Measurements from ENCODE around the gene BMPR1A. TPM values are rescaled to one million over a fixed set of nuclear protein-coding genes. Genes with fewer than 3 reads are reported as not detected.
A peak's percentile ranks its signal among the peaks of the same experiment; 100 is the strongest.

BMPR1A gene
- total RNA-seq, 8 experiments from 2014 or later = 15.8 to 44.1 (median 27.9) TPM

DNA sequence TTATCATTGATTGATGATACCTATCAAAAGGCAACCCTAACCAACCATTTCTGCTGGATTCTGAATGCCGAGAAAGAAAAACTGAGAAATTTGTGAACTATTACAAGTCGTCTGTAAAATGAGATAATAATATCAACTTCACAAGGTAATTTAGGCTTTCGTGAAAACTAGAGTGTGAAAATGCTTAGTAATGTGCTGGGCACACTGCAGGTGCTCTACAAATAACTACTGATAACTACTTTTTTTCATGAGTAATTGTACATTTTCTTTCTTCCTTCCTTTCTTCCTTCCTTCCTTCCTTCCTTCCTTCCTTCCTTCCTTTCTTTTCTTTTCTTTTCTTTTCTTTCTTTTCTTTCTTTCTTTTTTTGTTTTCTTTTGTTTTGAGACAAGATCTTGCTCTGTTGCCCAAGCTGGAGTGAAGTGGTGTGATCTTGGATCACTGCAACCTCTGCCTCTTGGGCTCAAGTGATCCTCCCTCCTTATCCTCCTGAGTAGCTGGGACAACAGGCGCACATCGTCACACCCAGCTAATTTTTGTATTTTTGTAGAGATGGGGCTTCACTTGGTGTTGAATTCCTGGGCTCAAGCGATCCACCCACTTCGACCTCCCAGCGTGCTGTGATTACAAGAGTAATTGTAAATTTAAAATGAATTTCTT, 42.9 kb downstream of the BMPR1A start:
- in situ Hi-C loops (cut with MboI; ENCODE audit: low pct_unique_long_range_greater_than_20kb in 2 of 9, low sequenced_read_pairs in 9 of 9, unreplicated experiment in 9 of 9) = no loop called here
- Histone ChIP-seq H3K4me1 (replicated peaks in 1 of 2) (peaks cover 0 to 7% of the 10 kb centered on the region in 2 donors), H3K27ac (no peak overlapping the region), H3K4me3 (no peak overlapping the region)
- WGBS, 10 experiments = 37 to 82% (median 68%) methylated on average over 1 to 8 of the region's 8 CpGs; no CpG with 5 or more reads in 1 of the 10 experiments
- ATAC-seq (replicated peaks in 6 of 8) = no peak

- Histone ChIP-seq H3K4me3 (no peak overlapping the region), H3K27ac (no peak overlapping the region), H3K4me1 (replicated peaks in 1 of 2) (peaks cover 0 to 7% of the 10 kb centered on the region in 2 donors)
- ATAC-seq (replicated peaks in 6 of 8) = no peak
- WGBS, 10 experiments = 80 to 100% (median 90%) methylated on average over 1 to 3 of the region's 5 CpGs; no CpG with 5 or more reads in 3 of the 10 experiments
- in situ Hi-C loops (cut with MboI; ENCODE audit: low pct_unique_long_range_greater_than_20kb in 2 of 9, low sequenced_read_pairs in 9 of 9, unreplicated experiment in 9 of 9) = no loop called here
Measured at GRCh38 chr10:86801995-86802394, 45.6 kb downstream of the BMPR1A start.

- in situ Hi-C loops (cut with MboI; ENCODE audit: low pct_unique_long_range_greater_than_20kb in 2 of 9, low sequenced_read_pairs in 9 of 9, unreplicated experiment in 9 of 9) = no loop called here
- Histone ChIP-seq H3K27ac (no peak overlapping the region), H3K4me1 (replicated peaks in 1 of 2) (peaks cover 0 to 7% of the 10 kb centered on the region in 2 donors), H3K4me3 (no peak overlapping the region)
- ATAC-seq (replicated peaks in 6 of 8) = no peak
- WGBS, 10 experiments = 60 to 100% (median 85%) methylated on average over 2 to 6 of the region's 6 CpGs
Measured at GRCh38 chr10:86802473-86803108, 46.2 kb downstream of the BMPR1A start.

DNA sequence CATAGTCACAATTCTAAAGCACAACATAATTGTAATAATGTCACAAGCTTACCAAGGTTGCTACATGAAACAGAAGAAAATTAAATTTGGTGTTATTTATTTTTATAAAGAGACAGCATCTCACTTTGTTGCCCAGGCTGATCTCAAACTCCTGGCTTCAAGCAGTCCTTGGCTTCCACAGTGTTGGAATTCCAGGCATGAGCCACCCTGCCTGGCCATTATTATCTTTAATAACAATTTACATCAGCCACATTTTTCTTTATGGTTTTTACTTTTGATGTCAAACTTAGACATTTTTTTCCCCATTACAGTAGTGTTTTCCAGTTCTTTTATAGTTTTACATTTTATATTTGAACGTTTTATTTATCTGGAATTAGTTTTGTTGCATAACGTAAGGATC, 46.7 kb downstream of the BMPR1A start:
- ATAC-seq (replicated peaks in 6 of 8) = no peak
- in situ Hi-C loops (cut with MboI; ENCODE audit: low pct_unique_long_range_greater_than_20kb in 2 of 9, low sequenced_read_pairs in 9 of 9, unreplicated experiment in 9 of 9) = no loop called here
- Histone ChIP-seq H3K4me1 (replicated peaks in 1 of 2) (peaks cover 0 to 7% of the 10 kb centered on the region in 2 donors), H3K27ac (no peak overlapping the region), H3K4me3 (no peak overlapping the region)
- WGBS, 10 experiments = 0 to 100% (median 88%) methylated on average over 1 to 2 of the region's 2 CpGs

- in situ Hi-C loops (cut with MboI; ENCODE audit: low pct_unique_long_range_greater_than_20kb in 2 of 9, low sequenced_read_pairs in 9 of 9, unreplicated experiment in 9 of 9) = no loop called here
- H3K4me1 ChIP-seq (replicated peaks in 1 of 2) = no peaks in the 10 kb centered on the region
- peak in 1 of 8 experiments; percentile 43 for ATAC-seq (replicated peaks in 6 of 8)
- H3K4me3 ChIP-seq = no peak overlapping the region
- WGBS, 10 experiments = 50 to 100% (median 95%) methylated on average over 1 to 3 of the region's 3 CpGs
- no peak overlapping the region for H3K27ac ChIP-seq
Measured at GRCh38 chr10:86804805-86805204, 48.4 kb downstream of the BMPR1A start.

- in situ Hi-C loops (cut with MboI; ENCODE audit: low pct_unique_long_range_greater_than_20kb in 2 of 9, low sequenced_read_pairs in 9 of 9, unreplicated experiment in 9 of 9) = no loop called here
- ATAC-seq (replicated peaks in 6 of 8) = no peak
- no peak overlapping the region for H3K27ac ChIP-seq
- no peaks in the 10 kb centered on the region for H3K4me1 ChIP-seq (replicated peaks in 1 of 2)
- no peak overlapping the region for H3K4me3 ChIP-seq
- WGBS, 10 experiments = 30 to 100% (median 85%) methylated on average over 2 to 4 of the region's 4 CpGs; no CpG with 5 or more reads in 2 of the 10 experiments
Measured at GRCh38 chr10:86813101-86813500, 56.7 kb downstream of the BMPR1A start.

DNA sequence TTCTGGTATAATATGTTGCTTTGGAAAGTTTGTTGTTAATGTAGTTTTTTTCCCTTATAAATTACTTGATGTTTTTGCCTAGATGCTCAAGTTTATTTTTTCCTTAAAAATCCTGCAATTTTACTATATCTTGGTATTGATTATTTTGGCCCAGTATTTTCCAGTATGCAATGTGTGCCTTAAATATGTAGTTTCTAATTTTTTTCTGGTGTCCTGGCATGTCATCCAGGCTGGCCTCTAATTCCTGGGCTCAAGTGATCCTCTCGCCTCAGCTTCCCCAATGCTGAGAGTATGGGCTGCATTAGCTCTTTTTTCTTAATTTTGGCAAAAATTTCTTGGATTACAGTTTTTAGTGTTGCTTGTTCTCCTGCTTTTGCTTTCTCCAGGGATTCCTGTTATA, 57.6 kb downstream of the BMPR1A start:
- Histone ChIP-seq H3K4me1 (replicated peaks in 1 of 2) (no peaks in the 10 kb centered on the region), H3K4me3 (no peak overlapping the region), H3K27ac (no peak overlapping the region)
- 64 to 100% (median 100%) methylated on average over 1 of the region's 1 CpG for WGBS, 10 experiments
- in situ Hi-C loops (cut with MboI; ENCODE audit: low pct_unique_long_range_greater_than_20kb in 2 of 9, low sequenced_read_pairs in 9 of 9, unreplicated experiment in 9 of 9) = no loop called here
- ATAC-seq (replicated peaks in 6 of 8) = no peak

DNA sequence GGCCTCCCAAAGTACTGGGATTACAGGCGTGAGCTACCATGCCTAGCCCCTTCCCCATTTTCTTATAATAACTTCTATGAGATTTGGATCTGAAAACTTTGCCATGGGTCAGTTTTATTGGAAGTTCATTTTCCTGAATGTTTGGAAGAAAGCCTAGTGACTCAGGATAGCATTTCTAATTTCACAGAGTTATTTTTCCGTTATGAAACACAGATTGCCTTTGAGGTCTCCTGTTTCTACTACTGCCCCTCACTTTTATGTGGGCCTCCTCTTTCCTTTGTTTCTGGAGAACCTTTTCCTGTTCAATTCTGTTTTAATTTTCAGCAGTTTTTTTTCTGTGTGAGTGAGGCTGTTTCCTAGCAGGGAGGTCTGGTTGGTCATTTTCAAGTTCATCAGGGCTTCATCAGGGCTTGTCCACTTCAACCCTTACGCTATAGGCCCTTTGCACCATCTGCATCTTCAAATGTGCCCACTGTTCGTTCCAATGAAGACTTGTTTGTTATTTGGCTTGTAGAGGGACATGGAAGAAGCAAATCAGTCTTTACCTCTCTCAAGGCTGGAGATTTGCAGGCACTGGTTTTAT, 58.7 kb downstream of the BMPR1A start:
- in situ Hi-C loops (cut with MboI; ENCODE audit: low pct_unique_long_range_greater_than_20kb in 2 of 9, low sequenced_read_pairs in 9 of 9, unreplicated experiment in 9 of 9) = no loop called here
- WGBS, 10 experiments = 44 to 100% (median 85%) methylated on average over 1 to 3 of the region's 4 CpGs
- no peak overlapping the region for H3K27ac ChIP-seq
- no peaks in the 10 kb centered on the region for H3K4me1 ChIP-seq (replicated peaks in 1 of 2)
- no peak overlapping the region for H3K4me3 ChIP-seq
- no peak for ATAC-seq (replicated peaks in 6 of 8)

- H3K27ac ChIP-seq = no peak overlapping the region
- ATAC-seq (replicated peaks in 6 of 8) = no peak
- H3K4me3 ChIP-seq = no peak overlapping the region
- WGBS, 10 experiments = 60 to 100% (median 90%) methylated on average over 1 to 5 of the region's 5 CpGs; no CpG with 5 or more reads in 3 of the 10 experiments
- in situ Hi-C loops (cut with MboI; ENCODE audit: low pct_unique_long_range_greater_than_20kb in 2 of 9, low sequenced_read_pairs in 9 of 9, unreplicated experiment in 9 of 9) = no loop called here
- H3K4me1 ChIP-seq (replicated peaks in 1 of 2) = no peaks in the 10 kb centered on the region
Measured at GRCh38 chr10:86815640-86816039, 59.2 kb downstream of the BMPR1A start.

GRCh38 chr10:86817246-86817645, 60.8 kb downstream of the BMPR1A start:
- Histone ChIP-seq H3K4me3 (no peak overlapping the region), H3K4me1 (replicated peaks in 1 of 2) (no peaks in the 10 kb centered on the region), H3K27ac (no peak overlapping the region)
- in situ Hi-C loops (cut with MboI; ENCODE audit: low pct_unique_long_range_greater_than_20kb in 2 of 9, low sequenced_read_pairs in 9 of 9, unreplicated experiment in 9 of 9) = no loop called here
- peak in 1 of 8 experiments; percentile 47 for ATAC-seq (replicated peaks in 6 of 8)
- 25 to 100% (median 83%) methylated on average over 1 to 2 of the region's 2 CpGs; no CpG with 5 or more reads in 2 of the 10 experiments for WGBS, 10 experiments

- in situ Hi-C loops (cut with MboI; ENCODE audit: low pct_unique_long_range_greater_than_20kb in 2 of 9, low sequenced_read_pairs in 9 of 9, unreplicated experiment in 9 of 9) = no loop called here
- Histone ChIP-seq H3K4me3 (no peak overlapping the region), H3K4me1 (replicated peaks in 1 of 2) (peaks cover 0 to 3% of the 10 kb centered on the region in 2 donors), H3K27ac (no peak overlapping the region)
- WGBS, 10 experiments = 51 to 100% (median 77%) methylated on average over 2 to 6 of the region's 6 CpGs; no CpG with 5 or more reads in 1 of the 10 experiments
- ATAC-seq (replicated peaks in 6 of 8) = no peak
Measured at GRCh38 chr10:86819567-86819966, 63.1 kb downstream of the BMPR1A start.

GRCh38 chr10:86820509-86820908, 64.1 kb downstream of the BMPR1A start:
- H3K4me3 ChIP-seq = no peak overlapping the region
- in situ Hi-C loops (cut with MboI; ENCODE audit: low pct_unique_long_range_greater_than_20kb in 2 of 9, low sequenced_read_pairs in 9 of 9, unreplicated experiment in 9 of 9) = no loop called here
- 87 to 100% (median 95%) methylated on average over 2 to 5 of the region's 5 CpGs for WGBS, 10 experiments
- no peak overlapping the region for H3K27ac ChIP-seq
- ATAC-seq (replicated peaks in 6 of 8) = no peak
- peaks cover 0 to 3% of the 10 kb centered on the region in 2 donors for H3K4me1 ChIP-seq (replicated peaks in 1 of 2)

DNA sequence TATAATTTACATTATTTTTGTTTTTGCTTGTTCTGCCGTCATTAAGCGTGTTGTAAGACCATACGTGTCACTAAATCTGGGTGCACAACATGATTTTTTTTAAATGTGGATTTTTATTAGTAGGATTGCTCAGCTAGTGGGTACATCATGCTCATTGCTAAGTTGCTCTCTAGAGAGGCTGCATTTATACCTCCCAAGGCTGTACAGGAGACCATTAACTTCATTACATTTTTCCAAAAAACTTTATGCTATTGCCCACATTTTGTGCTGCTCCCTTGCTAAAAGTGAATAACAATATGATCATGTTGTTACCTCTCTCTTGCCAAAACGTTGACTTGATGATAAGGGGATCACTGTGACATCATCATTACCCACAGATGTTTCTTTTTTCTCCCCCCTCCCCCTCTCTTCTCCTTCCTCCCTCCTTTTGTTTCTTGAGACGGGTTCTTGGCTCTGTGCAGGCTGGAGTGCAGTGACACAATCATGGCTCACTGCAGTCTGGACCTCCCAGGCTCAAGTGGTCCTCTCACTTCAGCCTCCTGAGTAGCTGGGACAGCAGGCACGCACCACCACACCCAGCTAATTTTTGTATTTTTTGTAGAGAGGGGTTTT, 65.1 kb downstream of the BMPR1A start:
- ATAC-seq (replicated peaks in 6 of 8) = no peak
- 68 to 100% (median 74%) methylated on average over 3 to 6 of the region's 6 CpGs; no CpG with 5 or more reads in 2 of the 10 experiments for WGBS, 10 experiments
- in situ Hi-C loops (cut with MboI; ENCODE audit: low pct_unique_long_range_greater_than_20kb in 2 of 9, low sequenced_read_pairs in 9 of 9, unreplicated experiment in 9 of 9) = no loop called here
- Histone ChIP-seq H3K4me3 (no peak overlapping the region), H3K27ac (no peak overlapping the region), H3K4me1 (replicated peaks in 1 of 2) (peaks cover 0 to 3% of the 10 kb centered on the region in 2 donors)

All from motor neuron (in vitro differentiated cells).